Measurements from ENCODE around the gene LDLR. TPM values are rescaled to one million over a fixed set of nuclear protein-coding genes. Genes with fewer than 3 reads are reported as not detected.

The LDLR gene
- total RNA-seq, 4 donors from 2014 or later: 22.6 to 45.6 (median 35.7) TPM

DNA sequence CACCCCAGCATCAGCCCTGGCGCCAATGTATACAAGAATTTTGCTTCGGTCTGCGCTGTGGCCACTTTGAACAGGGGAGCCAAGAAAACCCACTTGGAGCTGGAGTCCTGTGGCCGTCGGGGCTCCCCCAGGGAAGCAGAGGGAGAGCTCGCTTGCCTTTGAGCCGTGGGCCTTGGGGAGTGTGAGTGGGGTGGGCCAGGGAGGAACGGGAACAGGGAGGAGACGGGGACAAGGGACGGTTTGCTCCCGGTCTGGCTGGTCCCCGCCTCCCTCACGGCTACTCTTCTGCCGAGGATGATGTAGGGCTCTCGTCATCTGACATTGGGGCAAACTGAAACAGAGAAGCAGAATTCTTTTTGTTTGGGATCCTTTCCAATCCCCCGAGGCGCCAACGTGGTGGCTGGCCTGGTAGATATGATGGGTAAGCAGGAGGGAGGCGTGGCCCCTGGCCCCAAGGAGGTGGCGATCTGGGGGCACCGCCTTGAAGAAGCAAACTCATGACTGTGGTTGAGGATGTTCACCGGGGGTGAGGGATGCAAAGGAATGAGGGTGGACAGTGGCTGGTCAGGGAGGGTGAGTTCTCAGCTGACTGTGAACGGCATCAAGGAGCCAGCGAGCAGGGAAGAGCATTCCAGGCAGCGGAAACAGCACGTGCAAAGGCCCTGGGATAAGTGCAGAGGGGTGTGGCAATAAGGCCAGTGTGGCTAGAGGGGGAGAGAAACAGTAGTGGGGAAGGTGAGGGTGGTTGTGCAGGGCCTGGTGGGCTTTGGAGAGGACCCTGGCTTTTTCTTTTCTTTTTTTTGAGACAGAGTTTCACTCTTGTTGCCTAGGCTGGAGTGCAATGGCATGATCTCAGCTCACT lies 77.2 kb downstream of the LDLR start:
- Histone ChIP-seq H3K4me3 (no peak overlapping the region), H3K4me1 (peaks cover 0 to 44% (median 31%) of the 10 kb centered on the region in 4 donors), H3K27me3 (no peaks in the 10 kb centered on the region), H3K36me3 (peaks cover 0 to 61% (median 21%) of the 10 kb centered on the region in 3 donors), H3K9me3 (no peaks in the 10 kb centered on the region), H3K27ac (peak overlapping the region; percentile 75 to 97 (median 86))
- TF ChIP-seq POLR2A (IDR thresholded peaks at IDR 0.05) (no peak), EP300 (IDR thresholded peaks at IDR 0.05) (peak in 1 of 2 donors; percentile 47)
- TF ChIP-seq, protein P1, sequence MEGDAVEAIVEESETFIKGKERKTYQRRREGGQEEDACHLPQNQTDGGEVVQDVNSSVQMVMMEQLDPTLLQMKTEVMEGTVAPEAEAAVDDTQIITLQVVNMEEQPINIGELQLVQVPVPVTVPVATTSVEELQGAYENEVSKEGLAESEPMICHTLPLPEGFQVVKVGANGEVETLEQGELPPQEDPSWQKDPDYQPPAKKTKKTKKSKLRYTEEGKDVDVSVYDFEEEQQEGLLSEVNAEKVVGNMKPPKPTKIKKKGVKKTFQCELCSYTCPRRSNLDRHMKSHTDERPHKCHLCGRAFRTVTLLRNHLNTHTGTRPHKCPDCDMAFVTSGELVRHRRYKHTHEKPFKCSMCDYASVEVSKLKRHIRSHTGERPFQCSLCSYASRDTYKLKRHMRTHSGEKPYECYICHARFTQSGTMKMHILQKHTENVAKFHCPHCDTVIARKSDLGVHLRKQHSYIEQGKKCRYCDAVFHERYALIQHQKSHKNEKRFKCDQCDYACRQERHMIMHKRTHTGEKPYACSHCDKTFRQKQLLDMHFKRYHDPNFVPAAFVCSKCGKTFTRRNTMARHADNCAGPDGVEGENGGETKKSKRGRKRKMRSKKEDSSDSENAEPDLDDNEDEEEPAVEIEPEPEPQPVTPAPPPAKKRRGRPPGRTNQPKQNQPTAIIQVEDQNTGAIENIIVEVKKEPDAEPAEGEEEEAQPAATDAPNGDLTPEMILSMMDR (IDR thresholded peaks at IDR 0.05): no peak
- WGBS, 2 donors: 51 to 53% methylated on average over 26 of the region's 26 CpGs
- peak in 1 of 2 donors; percentile 34 for DNase-seq (ENCODE audit: low spot score in 2 of 2)

DNA sequence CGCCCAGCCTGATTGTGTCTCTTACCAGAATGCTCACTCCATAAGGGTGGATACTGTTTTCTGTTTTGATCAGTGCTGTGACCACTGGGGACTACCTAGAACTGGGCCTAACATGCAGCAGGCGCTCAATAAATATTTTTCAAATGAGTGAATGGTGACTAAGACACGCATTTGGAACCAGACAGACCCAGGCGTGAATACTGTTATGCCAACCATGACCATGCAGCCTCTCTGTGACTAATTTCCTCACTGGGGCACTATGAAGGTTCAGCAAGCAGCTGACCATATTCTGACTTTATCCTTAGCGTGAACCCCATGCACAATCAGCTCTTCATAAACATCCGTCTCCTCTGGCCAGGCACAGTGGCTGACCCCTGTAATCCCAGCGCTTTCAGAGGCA lies 79.3 kb downstream of the LDLR start:
- TF ChIP-seq POLR2A (IDR thresholded peaks at IDR 0.05): no peak
- TF ChIP-seq EP300 (IDR thresholded peaks at IDR 0.05): no peak
- TF ChIP-seq, protein P1 (IDR thresholded peaks at IDR 0.05): no peak
- Histone ChIP-seq H3K4me3 (no peak overlapping the region), H3K9me3 (no peaks in the 10 kb centered on the region), H3K27ac (peak overlapping the region in 2 of 4 donors; percentile 54 to 90), H3K36me3 (peaks cover 0 to 79% (median 21%) of the 10 kb centered on the region in 3 donors), H3K4me1 (peaks cover 0 to 37% (median 28%) of the 10 kb centered on the region in 4 donors), H3K27me3 (no peaks in the 10 kb centered on the region)
- DNase-seq (ENCODE audit: low spot score in 2 of 2): no peak
- WGBS, 2 donors: 72 to 78% methylated on average over 7 of the region's 7 CpGs

DNA sequence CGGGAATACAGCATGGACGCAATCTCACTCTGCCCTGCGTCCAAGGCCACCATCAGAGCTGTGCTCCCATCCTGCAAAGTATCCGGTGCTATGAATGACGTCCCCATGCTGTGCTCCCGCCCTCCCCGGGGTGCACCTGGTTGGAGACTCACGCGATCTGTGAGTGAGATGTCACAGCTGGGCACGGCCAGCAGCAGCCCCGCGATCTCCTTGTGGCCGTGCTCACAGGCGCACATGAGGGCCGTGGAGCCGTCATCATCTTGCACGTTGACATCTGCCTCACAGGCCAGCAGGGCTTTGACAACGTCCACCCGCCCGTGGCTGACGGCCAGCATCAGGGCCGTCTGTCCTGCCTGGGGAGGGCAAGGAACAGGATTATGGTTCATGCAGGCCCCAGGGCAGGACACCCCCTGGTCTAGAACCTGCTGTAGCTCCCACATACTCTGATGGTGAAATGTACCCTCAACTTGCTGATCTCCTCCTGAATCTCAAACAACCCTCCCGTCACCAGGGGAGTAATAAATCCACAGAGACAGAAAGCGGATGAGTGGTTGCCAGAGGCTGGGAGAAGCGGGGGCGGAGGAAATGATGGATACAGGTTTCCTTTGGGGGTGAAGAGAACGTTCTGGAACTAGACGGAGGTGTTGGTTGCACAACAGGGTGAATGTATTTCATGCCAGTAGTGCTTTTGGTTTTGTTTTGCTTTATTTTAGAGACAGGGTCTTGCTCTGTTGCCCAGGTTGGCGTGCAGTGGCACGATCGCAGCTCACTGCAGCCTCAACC lies 80.8 kb downstream of the LDLR start:
- H3K4me1 ChIP-seq: peaks cover 0 to 22% (median 15%) of the 10 kb centered on the region in 4 donors
- TF ChIP-seq EP300 (IDR thresholded peaks at IDR 0.05): no peak
- TF ChIP-seq, protein P1 (IDR thresholded peaks at IDR 0.05): no peak
- H3K27me3 ChIP-seq: no peaks in the 10 kb centered on the region
- WGBS, 2 donors: 85 to 88% methylated on average over 31 of the region's 31 CpGs
- no peak overlapping the region for H3K27ac ChIP-seq
- H3K36me3 ChIP-seq: peaks cover 0 to 91% (median 28%) of the 10 kb centered on the region in 3 donors
- no peaks in the 10 kb centered on the region for H3K9me3 ChIP-seq
- DNase-seq (ENCODE audit: low spot score in 2 of 2): no peak
- H3K4me3 ChIP-seq: no peak overlapping the region

DNA sequence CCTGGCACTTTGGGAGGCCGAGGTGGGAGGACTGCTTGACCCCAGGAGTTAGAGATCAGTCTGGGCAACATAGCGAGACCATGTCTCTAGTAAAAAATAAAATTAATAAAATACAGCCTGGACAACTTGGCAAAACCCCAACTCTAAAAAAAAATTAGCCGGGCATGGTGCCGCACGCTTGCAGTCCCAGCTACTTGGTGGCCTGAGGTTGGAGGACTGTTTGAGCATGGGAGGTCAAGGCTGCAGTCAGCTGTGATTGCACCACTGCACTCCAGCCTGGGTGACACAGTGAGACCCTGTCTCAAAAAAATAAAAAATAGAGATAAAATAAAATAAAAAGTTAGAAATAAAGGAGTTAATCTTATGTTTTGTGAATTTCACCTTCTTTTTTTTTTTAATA lies 81.9 kb downstream of the LDLR start:
- Histone ChIP-seq H3K4me3 (no peak overlapping the region), H3K27me3 (no peaks in the 10 kb centered on the region), H3K36me3 (peaks cover 0 to 99% (median 28%) of the 10 kb centered on the region in 3 donors), H3K4me1 (peaks cover 0 to 11% (median 6%) of the 10 kb centered on the region in 4 donors), H3K27ac (peak overlapping the region in 1 of 4 donors; percentile 49), H3K9me3 (no peaks in the 10 kb centered on the region)
- no peak for DNase-seq (ENCODE audit: low spot score in 2 of 2)
- WGBS, 2 donors: 66 to 75% methylated on average over 5 of the region's 5 CpGs
- no peak for TF ChIP-seq POLR2A (IDR thresholded peaks at IDR 0.05)
- TF ChIP-seq, protein P1 (IDR thresholded peaks at IDR 0.05): no peak

All from tibial nerve (tissue), 4 donors.